Inflammatory macrophage treated with lipopolysaccharide for 1 hour (primary cell): ENCODE measurements around the gene ADAM17.

ENCODE experiments used
- DNase-seq, 2 donors: peaks; one replicate each; pipeline ENCODE4 v3.0.0-alpha.2; 2020 to 2022

ADAM17 gene

GRCh38 chr2:9565436-9566153 lies 10.0 kb upstream of the ADAM17 start:
- DNase-seq: peak; percentile 59 to 81

DNA sequence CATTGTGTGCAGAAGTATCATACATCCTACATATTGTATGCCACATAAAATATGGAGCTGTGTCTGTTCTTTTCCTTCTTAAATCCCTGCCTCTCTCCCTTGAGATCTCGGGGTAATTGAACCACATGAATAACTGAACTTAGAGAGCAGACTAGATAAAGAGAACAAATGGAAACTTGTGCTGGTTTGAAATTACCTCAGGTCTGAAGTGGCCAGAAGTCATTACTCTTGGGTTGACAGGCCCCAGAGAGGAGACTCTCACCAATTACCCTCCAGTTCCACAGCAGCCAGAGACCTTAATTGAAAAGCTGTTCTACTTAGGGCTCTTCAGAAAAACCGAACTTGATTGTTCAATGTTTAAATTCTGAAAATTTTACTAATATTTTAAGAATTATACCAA lies 5.0 kb upstream of the ADAM17 start:
- no peak for DNase-seq

- DNase-seq: no peak
Measured at GRCh38 chr2:9558948-9559381, 3.3 kb upstream of the ADAM17 start.

DNA sequence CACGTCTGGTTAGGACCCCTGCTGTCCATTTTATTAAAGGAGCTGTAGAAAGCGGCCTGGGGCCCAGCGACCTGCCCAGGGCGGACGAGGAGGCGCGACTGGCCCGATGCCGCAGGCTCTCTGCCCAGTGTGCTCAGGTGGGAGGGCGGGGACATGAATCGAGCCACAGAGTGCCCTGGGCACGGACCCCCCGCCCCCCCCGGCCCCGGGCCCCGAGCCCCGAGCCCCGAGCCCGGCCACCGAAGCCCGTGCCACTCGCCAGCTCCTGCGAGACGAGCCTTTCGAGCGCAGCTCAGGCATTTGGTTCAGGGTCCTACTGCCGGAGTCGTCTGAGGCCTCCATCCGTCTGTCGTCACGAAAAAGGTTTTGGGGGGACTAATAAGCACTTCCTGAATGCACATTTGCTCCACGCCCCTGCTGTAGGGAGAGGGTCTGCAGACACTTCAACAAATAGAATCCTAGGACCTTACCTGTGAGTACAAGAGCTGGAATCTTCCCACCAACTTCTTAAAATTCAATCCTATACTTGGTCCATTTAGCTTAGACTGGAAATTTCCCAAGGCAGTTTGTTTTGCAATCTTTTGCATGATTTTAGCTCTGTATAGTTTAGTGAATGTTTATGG lies 602 bp upstream of the ADAM17 start:
- peak in 1 of 2 donors; percentile 45 for DNase-seq

GRCh38 chr2:9554921-9555296 lies 721 bp downstream of the ADAM17 start:
- DNase-seq: peak; percentile 90 to 94

GRCh38 chr2:9552219-9553178 lies 3.1 kb downstream of the ADAM17 start:
- DNase-seq: peak; percentile 97 to 100

DNA sequence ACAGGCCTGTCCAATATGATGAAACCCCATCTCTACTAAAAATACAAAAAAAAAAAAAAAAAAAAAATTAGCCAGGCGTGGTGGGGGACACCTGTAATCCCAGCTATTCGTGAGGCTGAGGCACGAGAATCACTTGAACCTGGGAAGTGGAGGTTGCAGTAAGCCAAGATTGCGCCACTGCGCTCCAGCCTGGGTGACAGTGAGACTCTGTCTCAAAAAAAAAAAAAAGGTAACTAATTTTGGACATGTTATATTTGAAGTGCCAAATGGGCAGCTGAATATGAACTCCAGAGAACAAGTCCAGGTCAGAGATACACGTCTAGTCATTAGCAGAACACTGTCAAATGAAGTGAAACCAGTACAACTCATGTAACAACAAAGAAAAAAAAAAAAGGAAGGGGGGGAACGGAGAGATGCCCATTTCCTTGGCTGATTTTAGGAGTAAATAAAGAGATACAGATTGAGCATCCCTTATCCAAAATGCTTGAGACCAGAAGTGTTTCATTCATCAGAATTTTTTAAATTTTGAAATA lies 4.7 kb downstream of the ADAM17 start:
- peak; percentile 45 to 49 for DNase-seq

- no peak for DNase-seq
Measured at GRCh38 chr2:9549420-9549819, 6.2 kb downstream of the ADAM17 start.

DNA sequence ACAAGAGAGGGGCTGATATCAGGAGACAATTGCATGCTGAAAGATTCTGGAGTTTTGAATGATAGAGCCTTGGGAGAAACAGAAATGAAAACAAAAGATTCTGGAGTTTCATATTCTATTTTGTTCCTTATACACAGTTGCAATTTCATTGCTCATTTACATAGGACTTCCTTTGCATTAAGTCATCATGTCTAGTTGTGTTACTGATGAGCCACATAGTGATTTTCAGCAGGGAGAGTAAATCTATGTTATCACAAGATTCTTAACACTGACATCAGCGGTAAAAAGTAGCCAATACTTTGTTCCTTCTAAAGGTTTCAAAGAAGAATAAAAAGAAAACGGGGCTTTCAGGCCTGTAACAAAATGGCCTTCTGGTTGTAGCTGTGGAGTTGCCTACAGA lies 7.1 kb downstream of the ADAM17 start:
- peak; percentile 83 to 95 for DNase-seq

- no peak for DNase-seq
Measured at GRCh38 chr2:9547262-9547991, 8.2 kb downstream of the ADAM17 start.

DNA sequence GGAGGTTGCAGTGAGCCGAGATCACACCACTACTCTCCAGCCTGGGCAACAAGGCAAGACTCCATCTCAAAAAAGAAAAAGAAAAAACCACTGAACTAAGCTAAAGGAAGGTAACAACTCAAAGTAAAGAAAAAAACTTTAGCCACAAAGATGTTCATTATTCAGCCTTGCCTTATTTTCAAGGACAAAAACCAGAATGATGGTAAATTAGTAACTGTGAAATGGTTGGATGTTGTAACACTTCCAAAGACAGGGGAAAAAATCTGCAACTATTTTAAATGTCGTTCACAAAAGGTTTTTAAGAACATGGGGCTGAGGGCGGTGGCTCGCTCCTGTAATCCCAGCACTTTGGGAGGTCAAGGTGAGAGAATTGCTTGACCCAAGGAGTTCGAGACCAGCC lies 10.1 kb downstream of the ADAM17 start:
- DNase-seq: no peak

GRCh38 chr2:9543557-9543956 lies 12.1 kb downstream of the ADAM17 start:
- DNase-seq: peak; percentile 30 to 31

DNA sequence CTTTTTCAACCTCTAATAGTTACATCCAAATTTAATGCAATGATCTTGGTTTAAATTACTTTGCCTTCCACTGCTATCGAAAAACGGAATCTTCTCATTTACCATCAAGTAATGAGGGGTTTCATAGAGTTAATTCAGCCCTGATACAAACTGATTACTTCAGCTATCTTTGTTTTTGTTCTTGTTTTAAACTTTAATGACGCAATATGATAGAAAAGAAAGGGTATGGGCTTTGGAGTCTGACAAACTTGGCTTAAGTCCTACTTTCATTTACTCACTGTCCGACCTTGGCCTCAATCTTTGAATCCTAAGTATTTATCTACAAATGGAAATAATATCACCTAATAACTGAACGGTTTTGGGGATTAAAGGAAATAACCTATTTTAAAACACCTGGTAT lies 16.1 kb downstream of the ADAM17 start:
- peak in 1 of 2 donors; percentile 47 for DNase-seq

DNA sequence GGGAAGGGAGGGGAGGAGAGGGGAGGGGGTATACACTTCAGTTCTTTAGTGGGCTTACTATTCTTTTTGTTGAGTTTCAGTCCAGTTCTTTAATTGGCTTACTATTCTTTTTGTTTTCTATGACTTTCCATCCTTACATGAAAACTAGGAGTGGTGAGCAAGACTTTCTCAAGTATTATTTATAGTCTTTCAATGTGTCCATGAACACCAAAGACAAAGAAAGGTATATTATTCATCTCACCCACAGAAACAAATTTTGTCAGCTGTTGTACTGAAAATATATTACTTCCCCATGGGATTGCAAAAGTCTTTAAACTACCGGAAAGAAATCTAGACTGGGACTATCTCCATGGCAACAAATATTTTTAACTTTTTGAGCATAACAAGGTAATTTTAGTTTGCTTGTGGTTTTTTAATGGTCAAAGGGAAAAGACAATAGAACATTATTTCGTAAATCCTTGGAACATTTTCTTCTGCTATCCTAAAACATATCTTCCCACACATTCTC lies 17.6 kb downstream of the ADAM17 start:
- peak; percentile 94 to 98 for DNase-seq

- DNase-seq: no peak
Measured at GRCh38 chr2:9536504-9536903, 19.1 kb downstream of the ADAM17 start.

DNA sequence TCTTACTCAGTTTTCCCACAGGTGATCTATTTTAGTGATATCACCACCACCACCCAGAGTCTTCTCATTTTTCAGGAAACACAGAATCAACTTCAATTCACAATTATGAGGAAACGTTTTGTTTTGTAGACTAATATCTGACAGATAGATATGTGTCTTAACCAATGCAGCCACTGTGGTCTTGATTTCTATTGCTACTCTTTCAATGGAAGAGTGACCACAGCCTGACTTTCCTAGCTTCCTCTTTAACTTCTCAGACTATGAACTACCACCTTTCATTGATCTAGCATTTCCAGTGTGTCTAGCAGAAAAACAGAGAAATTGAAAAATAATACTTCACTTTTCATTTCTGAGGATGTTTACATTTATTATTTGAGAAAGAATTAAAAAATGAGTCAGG lies 20.5 kb downstream of the ADAM17 start:
- peak in 1 of 2 donors; percentile 32 for DNase-seq

- DNase-seq: no peak
Measured at GRCh38 chr2:9533663-9534062, 22.0 kb downstream of the ADAM17 start.

- DNase-seq: no peak
Measured at GRCh38 chr2:9532421-9532820, 23.2 kb downstream of the ADAM17 start.

GRCh38 chr2:9527995-9528787 lies 27.4 kb downstream of the ADAM17 start:
- no peak for DNase-seq

DNA sequence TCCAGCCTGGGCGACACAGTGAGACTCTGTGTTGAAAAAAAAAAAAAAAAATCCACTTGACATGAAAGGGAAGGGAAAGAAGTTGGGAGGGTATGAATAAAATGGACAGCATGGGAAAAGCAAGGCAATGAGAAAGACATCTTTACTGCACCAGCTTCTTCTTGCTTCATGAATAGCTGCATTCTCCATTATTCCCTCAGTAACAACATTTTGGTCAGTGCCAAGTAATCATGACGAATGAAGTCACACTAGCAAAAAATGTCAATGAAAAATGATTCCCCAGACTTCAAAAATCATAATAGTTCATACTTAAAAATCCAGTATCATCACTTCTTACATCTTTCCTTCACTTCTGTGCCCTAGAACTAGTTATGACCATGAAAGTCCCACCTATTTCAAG lies 30.4 kb downstream of the ADAM17 start:
- no peak for DNase-seq

- DNase-seq: peak in 1 of 2 donors; percentile 32
Measured at GRCh38 chr2:9524291-9524690, 31.3 kb downstream of the ADAM17 start.
